RWPE2 (cell line): Measurements from ENCODE around the gene EIF2S3.
A peak's percentile ranks its signal among the peaks of the same experiment; 100 is the strongest.

Experiments
- ATAC-seq: fragments of 200-7000 bp; cut with Tn5 transposase; 3 replicates; pipeline ENCODE4 v1.9.1; 2021; ENCODE audit warnings: low read depth
- DNase-seq: peaks from one replicate; pipeline ENCODE4 v3.0.0-alpha.2; 2020; ENCODE audit warnings: low spot score
- H3K27ac ChIP-seq: fragments of 450-650 bp; 2 replicates; pipeline ENCODE4 v1.5.1; 2017; ENCODE audit warnings: mild to moderate bottlenecking; ENCODE audit not compliant: poor library complexity, severe bottlenecking
- H3K27me3 ChIP-seq: fragments of 250-450 bp; sonication (Bioruptor Pico); 2 replicates; pipeline ENCODE4 v1.5.1; 2021; ENCODE audit warnings: mild to moderate bottlenecking, moderate library complexity; ENCODE audit not compliant: insufficient read depth, poor library complexity, severe bottlenecking
- H3K36me3 ChIP-seq: fragments of 250-450 bp; sonication (Bioruptor Pico); 2 replicates; pipeline ENCODE4 v1.5.1; 2020; ENCODE audit warnings: low read depth, mild to moderate bottlenecking, moderate library complexity
- H3K4me1 ChIP-seq: fragments of 250-450 bp; sonication (Bioruptor Pico); 2 replicates; pipeline ENCODE4 v1.5.1; 2021; ENCODE audit warnings: mild to moderate bottlenecking, moderate library complexity; ENCODE audit not compliant: insufficient read depth, poor library complexity, severe bottlenecking
- H3K4me3 ChIP-seq: fragments of 250-450 bp; sonication (Bioruptor Pico); 2 replicates; pipeline ENCODE4 v1.5.1; 2021; ENCODE audit warnings: mild to moderate bottlenecking, moderate library complexity; ENCODE audit not compliant: severe bottlenecking
- H3K9me3 ChIP-seq: fragments of 250-450 bp; sonication (Bioruptor Pico); 2 replicates; pipeline ENCODE4 v1.5.1; 2021; ENCODE audit warnings: mild to moderate bottlenecking, moderate library complexity; ENCODE audit not compliant: severe bottlenecking
- CTCF ChIP-seq: fragments of 450-650 bp; IDR thresholded peaks from one replicate; pipeline ENCODE4 v1.5.1; 2017; ENCODE audit warnings: mild to moderate bottlenecking, moderate library complexity; ENCODE audit not compliant: poor library complexity, severe bottlenecking

EIF2S3 gene

GRCh38 chrX:24080704-24081103 lies 25.9 kb downstream of the EIF2S3 start:
- no peak for TF ChIP-seq CTCF
- ATAC-seq (no peak), DNase-seq (no peak)
- Histone ChIP-seq H3K4me3 (no peak overlapping the region), H3K27ac (no peak overlapping the region), H3K9me3 (no peaks in the 10 kb centered on the region), H3K27me3 (no peaks in the 10 kb centered on the region), H3K4me1 (no peaks in the 10 kb centered on the region), H3K36me3 (peaks cover 17% of the 10 kb centered on the region)

GRCh38 chrX:24081661-24082154 lies 27.0 kb downstream of the EIF2S3 start:
- H3K36me3 ChIP-seq, result peaks cover 7% of the 10 kb centered on the region
- H3K27ac ChIP-seq, result no peak overlapping the region
- peak; percentile 40 for DNase-seq
- TF ChIP-seq CTCF, result peak; percentile 65
- no peaks in the 10 kb centered on the region for H3K4me1 ChIP-seq
- H3K4me3 ChIP-seq, result no peak overlapping the region
- no peaks in the 10 kb centered on the region for H3K9me3 ChIP-seq
- ATAC-seq, result peak; percentile 62
- no peaks in the 10 kb centered on the region for H3K27me3 ChIP-seq

- Histone ChIP-seq H3K4me3 (no peak overlapping the region), H3K36me3 (peaks cover 2% of the 10 kb centered on the region; the same call in 1 of the 2 replicates), H3K4me1 (no peaks in the 10 kb centered on the region), H3K9me3 (no peaks in the 10 kb centered on the region), H3K27me3 (no peaks in the 10 kb centered on the region), H3K27ac (no peak overlapping the region)
- ATAC-seq (no peak), DNase-seq (no peak)
- no peak for TF ChIP-seq CTCF
Measured at GRCh38 chrX:24082447-24082846, 27.7 kb downstream of the EIF2S3 start.

- H3K9me3 ChIP-seq, result no peaks in the 10 kb centered on the region
- no peak overlapping the region for H3K4me3 ChIP-seq
- H3K36me3 ChIP-seq, result no peaks in the 10 kb centered on the region
- TF ChIP-seq CTCF, result no peak
- no peak for DNase-seq
- ATAC-seq, result no peak
- H3K27ac ChIP-seq, result peak overlapping the region; percentile 43
- H3K4me1 ChIP-seq, result no peaks in the 10 kb centered on the region
- no peaks in the 10 kb centered on the region for H3K27me3 ChIP-seq
Measured at GRCh38 chrX:24085101-24085500, 30.3 kb downstream of the EIF2S3 start.

- Histone ChIP-seq H3K4me1 (no peaks in the 10 kb centered on the region), H3K27me3 (no peaks in the 10 kb centered on the region), H3K36me3 (no peaks in the 10 kb centered on the region), H3K27ac (no peak overlapping the region), H3K4me3 (no peak overlapping the region), H3K9me3 (no peaks in the 10 kb centered on the region)
- TF ChIP-seq CTCF, result no peak
- DNase-seq, result no peak
- no peak for ATAC-seq
Measured at GRCh38 chrX:24090300-24091200, 35.8 kb downstream of the EIF2S3 start.
